Measurements from ENCODE around the gene RPL23.

The RPL23 gene

GRCh38 chr17:38853292-38854219, at the start of gene RPL23:
RPL23 (minus strand) TSS chr17:38853721; CDS start chr17:38853710, 11 bp downstream.
- FAIRE-seq, result no peak

- no peak for FAIRE-seq
Measured at GRCh38 chr17:38900978-38901656, 47.6 kb upstream of the RPL23 start.

- no peak for FAIRE-seq
Measured at GRCh38 chr17:38899421-38899820, 45.9 kb upstream of the RPL23 start.

DNA sequence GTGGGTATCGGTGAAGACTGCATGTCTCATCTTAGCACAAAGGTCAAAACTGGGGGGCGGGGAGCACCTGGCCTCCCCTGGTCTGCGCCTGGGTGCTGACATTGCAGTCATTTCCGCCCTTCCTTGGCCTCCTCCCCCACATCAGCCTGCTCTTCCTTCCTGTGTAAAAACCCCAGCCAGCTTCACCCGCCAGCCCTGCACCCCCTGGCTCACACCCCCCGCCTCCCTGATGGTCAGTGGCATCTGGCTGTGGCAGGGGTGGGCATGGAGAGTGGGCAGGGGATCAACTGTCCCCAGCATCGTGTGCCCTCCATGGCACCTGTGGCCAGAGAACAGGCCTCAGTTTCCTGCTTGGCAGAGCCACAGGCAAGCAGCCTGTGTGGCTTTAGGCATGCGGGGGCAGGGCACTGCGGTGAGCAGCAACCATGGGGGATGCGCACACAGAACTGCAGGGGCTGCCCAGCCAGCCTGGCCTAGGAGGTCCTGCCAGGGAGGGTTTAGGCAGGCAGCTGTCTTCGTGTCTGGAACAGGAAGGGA, 45.4 kb upstream of the RPL23 start:
- FAIRE-seq, result no peak

GRCh38 chr17:38898291-38898679, 44.8 kb upstream of the RPL23 start:
- FAIRE-seq, result no peak

- FAIRE-seq, result no peak
Measured at GRCh38 chr17:38897671-38898290, 44.3 kb upstream of the RPL23 start.

GRCh38 chr17:38897176-38897575, 43.7 kb upstream of the RPL23 start:
- FAIRE-seq, result no peak

DNA sequence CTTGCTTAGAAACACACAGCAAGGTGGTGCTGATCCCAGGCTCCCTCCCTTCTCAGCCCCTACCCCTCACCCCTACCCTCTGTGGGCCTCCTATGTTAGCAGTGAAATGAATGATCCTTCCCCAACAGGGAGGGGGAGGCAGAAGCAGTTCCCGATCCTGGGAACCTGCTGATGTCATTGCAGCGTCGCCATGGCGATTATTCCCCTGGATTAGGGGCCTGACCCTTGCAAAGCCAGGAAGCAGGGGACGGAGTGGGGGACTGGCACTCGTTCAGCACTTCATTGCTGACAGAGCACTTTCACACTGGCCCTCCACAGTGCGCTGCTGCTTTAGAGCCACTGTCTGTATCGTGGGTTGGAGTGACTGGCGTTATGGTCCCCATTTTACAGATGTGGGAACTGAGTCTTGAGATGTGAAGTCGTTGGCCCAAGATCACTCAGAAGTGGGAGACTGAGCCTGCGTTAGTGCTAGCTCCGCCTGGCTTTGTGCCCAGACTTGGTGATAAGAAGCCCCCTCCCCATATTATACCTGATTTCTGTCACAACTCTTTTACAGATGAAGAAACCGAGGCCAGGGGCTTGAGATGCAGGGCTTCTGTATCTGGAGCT, 42.9 kb upstream of the RPL23 start:
- no peak for FAIRE-seq

- FAIRE-seq, result no peak
Measured at GRCh38 chr17:38894276-38894675, 40.8 kb upstream of the RPL23 start.

GRCh38 chr17:38893607-38894006, 40.1 kb upstream of the RPL23 start:
- FAIRE-seq, result no peak

GRCh38 chr17:38893113-38893512, 39.6 kb upstream of the RPL23 start:
- FAIRE-seq, result no peak

GRCh38 chr17:38892620-38893019, 39.1 kb upstream of the RPL23 start:
- no peak for FAIRE-seq

- no peak for FAIRE-seq
Measured at GRCh38 chr17:38892083-38892482, 38.6 kb upstream of the RPL23 start.

GRCh38 chr17:38891441-38891840, 37.9 kb upstream of the RPL23 start:
- no peak for FAIRE-seq

DNA sequence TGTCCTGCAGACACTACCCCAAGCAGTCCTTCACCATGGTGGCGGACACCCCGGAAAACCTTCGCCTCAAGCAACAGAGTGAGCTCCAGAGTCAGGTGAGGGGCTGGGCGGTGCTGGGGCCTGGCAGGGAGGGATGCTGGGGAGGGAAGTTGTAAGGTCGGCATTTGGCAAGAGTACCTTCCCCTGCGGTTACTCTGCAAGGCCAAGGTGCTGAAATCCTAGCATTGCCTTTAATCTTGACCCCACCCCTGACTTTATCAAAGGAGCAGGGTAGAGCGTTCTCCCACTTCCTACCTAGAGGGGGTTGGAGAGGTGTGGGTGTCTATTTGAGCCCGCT, 36.9 kb upstream of the RPL23 start:
- FAIRE-seq, result no peak

DNA sequence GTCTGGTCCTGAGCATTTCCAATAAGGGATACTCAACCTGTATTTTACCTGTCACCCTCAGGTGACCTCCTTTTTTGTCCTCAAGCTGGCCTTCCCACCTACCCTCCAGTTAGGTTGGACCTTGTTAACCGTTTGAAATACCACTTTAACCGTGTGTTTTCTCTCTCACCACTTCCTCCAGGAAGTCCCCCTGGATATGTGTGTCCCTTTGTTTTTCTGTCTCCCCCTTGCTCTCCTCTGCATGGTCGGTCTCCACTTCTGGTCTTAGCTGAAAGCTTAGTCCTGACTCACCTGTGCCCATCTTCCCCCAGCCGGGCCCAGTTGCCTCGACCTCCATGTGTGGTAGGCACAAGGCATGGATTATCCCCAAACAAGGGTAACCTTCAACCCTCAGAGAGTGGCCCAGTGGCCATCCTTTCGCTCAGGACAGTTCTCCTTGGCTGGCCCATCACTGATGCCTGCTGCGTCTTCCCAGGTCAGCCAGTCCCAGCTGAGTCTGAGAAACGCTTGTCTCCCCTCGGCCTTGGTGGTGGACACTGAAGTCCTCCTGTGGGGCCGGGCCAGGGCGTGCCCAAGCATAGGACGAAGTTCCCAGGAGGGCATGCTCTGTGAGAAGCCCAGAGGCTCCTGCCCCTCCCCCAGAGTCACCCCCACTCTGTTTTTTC, 36.4 kb upstream of the RPL23 start:
- FAIRE-seq, result no peak

GRCh38 chr17:38888842-38889241, 35.3 kb upstream of the RPL23 start:
- FAIRE-seq, result no peak

DNA sequence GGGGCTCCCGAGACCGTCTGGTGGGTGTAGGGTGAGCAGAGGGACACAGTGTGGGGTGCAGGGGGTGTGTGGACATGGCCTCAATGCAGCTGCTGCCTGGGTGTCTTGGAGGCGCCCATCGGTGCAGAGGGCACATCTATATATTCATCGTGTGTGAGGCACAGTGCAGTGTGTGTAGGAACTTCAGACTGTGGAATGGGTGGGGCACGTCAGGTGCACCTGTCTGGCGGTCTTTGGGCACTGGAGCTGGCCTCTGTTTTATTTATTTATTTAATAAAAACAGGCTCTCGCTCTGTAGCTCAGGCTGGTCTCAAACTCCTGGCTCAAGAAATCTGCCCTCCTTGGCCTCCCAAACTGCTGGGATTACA, 33.1 kb upstream of the RPL23 start:
- no peak for FAIRE-seq

GRCh38 chr17:38885728-38886642, 32.5 kb upstream of the RPL23 start:
- no peak for FAIRE-seq

DNA sequence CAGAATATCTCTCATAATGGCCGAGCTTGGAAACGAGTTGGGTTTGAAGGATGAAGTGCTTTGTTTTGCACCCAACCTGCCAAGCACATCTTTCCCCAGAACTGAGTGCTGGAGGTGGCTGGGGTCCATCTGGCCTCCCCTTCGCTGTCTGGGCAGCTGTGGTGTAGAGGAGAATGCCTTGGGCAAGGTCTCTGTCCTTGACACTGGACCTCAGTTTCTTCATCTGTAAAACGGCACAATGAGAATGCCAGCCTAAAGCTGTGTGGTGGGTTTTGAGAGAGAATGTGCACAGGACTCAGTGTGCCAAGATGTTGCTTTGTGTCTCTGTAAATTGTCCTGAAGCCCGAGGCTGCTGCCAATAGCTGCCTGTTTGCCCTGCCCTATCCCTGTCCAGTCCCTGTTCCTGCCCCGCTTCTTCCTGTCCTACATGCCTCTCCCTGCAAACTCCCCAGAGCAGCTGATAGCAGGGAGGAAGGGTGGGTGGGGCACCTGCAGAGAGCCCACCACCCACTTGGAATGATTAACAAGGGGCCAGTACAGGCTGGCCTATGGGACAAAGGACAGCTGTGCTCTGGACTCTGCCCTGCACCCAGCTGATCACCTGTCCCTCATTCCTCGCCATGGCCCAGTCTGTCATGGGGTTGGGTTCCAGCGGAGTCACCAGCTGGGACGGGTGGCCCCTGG, 31.7 kb upstream of the RPL23 start:
- FAIRE-seq, result no peak

Data from islet of Langerhans (tissue), 1 donor.